ENCODE data around the gene PTCD2.
"Not testable (repeated sequence)": the region's sequence is repeated elsewhere in the genome, so short reads cannot be mapped to it uniquely, and the experiment has no call there.

Gene PTCD2

GRCh38 chr5:72296256-72296655 lies 23.9 kb upstream of the PTCD2 start:
- H3K4me3 ChIP-seq (ENCODE audit: low read depth, low read length): no peak overlapping the region
- TF ChIP-seq CTCF (IDR thresholded peaks at IDR 0.05; ENCODE audit: low read depth, low read length): no peak

- not testable (repeated sequence) for H3K4me3 ChIP-seq (ENCODE audit: low read depth, low read length)
Measured at GRCh38 chr5:72298136-72298535, 22.0 kb upstream of the PTCD2 start.

GRCh38 chr5:72298711-72299110 lies 21.5 kb upstream of the PTCD2 start:
- H3K4me3 ChIP-seq (ENCODE audit: low read depth, low read length): no peak overlapping the region
- TF ChIP-seq CTCF (IDR thresholded peaks at IDR 0.05; ENCODE audit: low read depth, low read length): no peak

GRCh38 chr5:72300590-72301339 lies 19.4 kb upstream of the PTCD2 start:
- no peak for TF ChIP-seq CTCF (IDR thresholded peaks at IDR 0.05; ENCODE audit: low read depth, low read length)
- H3K4me3 ChIP-seq (ENCODE audit: low read depth, low read length): no peak overlapping the region

- no peak overlapping the region for H3K4me3 ChIP-seq (ENCODE audit: low read depth, low read length)
- TF ChIP-seq CTCF (IDR thresholded peaks at IDR 0.05; ENCODE audit: low read depth, low read length): no peak
Measured at GRCh38 chr5:72301557-72301956, 18.6 kb upstream of the PTCD2 start.

GRCh38 chr5:72302171-72302570 lies 18.0 kb upstream of the PTCD2 start:
- no peak overlapping the region for H3K4me3 ChIP-seq (ENCODE audit: low read depth, low read length)
- no peak for TF ChIP-seq CTCF (IDR thresholded peaks at IDR 0.05; ENCODE audit: low read depth, low read length)

- no peak for TF ChIP-seq CTCF (IDR thresholded peaks at IDR 0.05; ENCODE audit: low read depth, low read length)
- H3K4me3 ChIP-seq (ENCODE audit: low read depth, low read length): no peak overlapping the region
Measured at GRCh38 chr5:72305194-72306142, 14.7 kb upstream of the PTCD2 start.
